Activated CD8-positive, alpha-beta memory T cell treated with anti-CD3 and anti-CD28 coated beads for 48 hours (primary cell): ENCODE data around the gene MSI2.

Source experiments
- DNase-seq, 3 experiments: peaks; one replicate each; pipeline ENCODE4 v3.0.0-alpha.2; 2020; ENCODE audit warnings: low read depth in 2 of 3, low spot score in 2 of 3

The MSI2 gene

DNA sequence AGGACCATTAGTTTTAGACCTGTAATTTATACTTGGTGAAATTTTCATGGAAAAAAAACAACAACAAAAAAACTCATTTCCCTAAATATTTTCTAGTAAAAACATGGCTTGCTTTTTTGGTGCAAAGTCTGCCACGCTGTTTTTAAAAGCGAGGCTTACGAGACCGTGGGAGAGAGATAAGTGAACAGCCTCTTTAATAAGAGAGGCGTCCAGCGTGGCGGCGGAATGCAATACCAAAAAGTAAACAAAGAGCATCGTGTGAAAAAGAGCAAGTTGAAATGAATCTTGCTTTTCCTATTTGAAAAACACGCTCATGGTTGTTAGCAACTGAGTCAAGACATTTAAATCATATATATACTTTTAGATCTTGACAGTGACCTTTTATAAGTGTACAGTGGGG, 10.5 kb upstream of the MSI2 start:
- no peak for DNase-seq

GRCh38 chr17:57246257-57246656, 10.1 kb upstream of the MSI2 start:
- no peak for DNase-seq

GRCh38 chr17:57247261-57247660, 9.1 kb upstream of the MSI2 start:
- no peak for DNase-seq

DNA sequence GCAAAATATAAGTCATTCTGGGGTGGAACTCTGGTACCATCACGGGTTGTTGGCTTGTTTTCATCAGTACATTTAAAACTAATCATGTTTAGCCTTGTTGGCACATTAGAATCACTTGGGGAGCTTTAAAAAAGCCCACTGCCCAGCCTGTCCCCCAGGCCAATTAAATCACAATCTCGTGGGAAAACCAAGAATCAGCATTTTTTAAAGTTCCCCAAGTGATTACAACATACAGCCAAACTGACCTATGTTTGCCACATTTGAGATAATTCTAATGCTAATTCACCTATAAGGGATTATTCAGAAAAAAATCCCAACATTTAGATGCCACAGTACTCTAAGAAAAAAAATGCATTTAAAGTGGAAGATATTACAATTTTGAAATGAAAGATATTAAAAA, 8.4 kb upstream of the MSI2 start:
- DNase-seq, result no peak

DNA sequence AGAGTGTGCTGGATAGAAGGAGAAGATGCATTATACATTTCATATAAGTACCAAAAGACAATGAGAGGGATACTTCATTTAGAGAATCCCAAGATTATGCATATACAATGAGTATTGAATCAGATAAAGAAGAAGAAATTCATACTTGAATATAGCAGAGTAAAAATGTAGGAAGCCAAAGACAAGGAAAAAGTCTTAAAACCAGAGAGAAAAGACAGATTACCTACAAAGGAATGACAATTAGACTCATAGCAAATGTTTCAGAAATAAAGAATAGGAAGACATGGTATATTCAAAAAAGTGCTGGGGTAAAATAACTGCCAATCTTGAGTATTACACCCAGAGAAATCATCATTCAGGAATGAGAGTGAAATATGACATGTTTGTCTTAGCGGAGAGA, 6.8 kb upstream of the MSI2 start:
- no peak for DNase-seq

GRCh38 chr17:57251211-57251787, 5.0 kb upstream of the MSI2 start:
- DNase-seq, result no peak

DNA sequence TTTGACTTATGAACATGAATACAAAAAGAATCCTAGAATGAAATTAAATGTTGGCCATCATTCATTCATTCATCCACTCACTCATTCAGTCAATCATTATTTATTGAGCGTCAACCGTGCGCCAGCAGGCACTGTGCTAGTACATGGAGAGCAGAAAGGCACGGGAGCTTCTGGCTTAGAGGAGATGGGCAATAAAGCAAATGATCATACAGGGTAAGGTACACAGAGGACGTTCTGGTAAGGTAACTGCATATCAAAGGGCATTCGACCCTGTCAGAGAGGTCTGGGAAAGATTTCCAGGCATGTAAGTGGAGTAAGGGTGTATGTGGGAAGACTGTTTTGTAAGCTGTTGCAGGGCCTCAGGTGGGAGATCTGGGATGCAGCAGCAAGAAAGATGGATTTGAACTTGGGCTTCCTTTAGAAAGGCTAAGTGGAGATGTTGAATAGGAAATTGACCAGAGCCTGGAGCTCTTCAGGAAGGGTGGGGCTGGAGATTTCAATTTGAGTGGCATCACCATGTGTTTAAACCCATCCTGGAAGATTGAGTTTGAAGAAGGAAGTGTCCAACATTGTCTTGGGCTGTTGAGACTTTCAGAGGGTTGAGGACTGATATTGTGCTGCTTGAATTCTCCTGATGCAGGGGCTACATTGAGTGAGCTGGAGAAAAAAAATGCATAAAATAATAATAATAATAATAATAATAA, 2.8 kb upstream of the MSI2 start:
- no peak for DNase-seq

DNA sequence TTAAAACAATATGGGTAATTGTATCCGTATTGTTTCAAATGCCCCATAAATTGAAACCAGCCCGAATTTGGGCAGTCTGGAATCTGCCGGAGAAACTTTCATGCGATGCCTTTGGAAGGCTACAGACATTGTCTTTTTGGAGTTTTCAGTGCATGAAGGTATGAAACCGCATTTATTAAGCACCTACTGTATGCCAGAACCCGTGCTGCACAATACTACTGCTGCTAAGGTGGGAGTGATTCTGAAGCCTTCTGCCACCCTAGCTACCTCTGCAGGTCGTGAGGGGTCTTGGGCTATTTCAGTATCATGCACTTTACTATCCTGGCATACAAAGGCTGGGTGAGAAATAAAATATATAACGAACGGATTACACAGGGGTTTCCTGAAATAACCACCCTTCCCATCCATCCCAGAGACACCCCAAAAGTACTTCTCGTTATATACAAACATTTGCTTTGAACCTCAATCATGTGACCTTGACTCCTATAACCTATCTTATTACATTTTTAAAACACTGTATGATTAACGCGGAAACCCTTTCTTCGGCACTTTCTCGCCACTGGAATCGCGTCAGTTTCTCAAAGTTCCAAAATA, 1.0 kb upstream of the MSI2 start:
- DNase-seq, result no peak

DNA sequence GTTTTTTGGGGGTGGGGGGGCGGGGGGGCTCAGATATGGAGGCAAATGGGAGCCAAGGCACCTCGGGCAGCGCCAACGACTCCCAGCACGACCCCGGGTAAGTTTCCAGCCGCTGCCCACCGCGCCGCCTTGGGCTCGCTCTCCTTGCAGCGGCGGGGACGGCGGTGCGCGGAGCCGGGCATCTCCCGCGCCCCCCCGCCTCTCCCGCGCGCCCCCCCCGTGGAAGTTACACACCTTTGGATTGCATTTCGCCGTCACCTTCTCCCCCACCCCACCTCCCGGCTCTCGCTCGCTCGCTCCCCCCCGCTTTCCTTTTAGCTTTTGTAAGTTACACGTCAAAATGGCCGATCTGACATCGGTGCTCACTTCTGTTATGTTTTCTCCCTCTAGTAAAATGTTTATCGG, 387 bp downstream of the MSI2 start:
- no peak for DNase-seq

GRCh38 chr17:57257195-57257894, 1.0 kb downstream of the MSI2 start:
- no peak for DNase-seq

- DNase-seq, result no peak
Measured at GRCh38 chr17:57257895-57258851, 1.9 kb downstream of the MSI2 start.

GRCh38 chr17:57259306-57259705, 3.0 kb downstream of the MSI2 start:
- DNase-seq, result no peak

GRCh38 chr17:57259817-57260216, 3.5 kb downstream of the MSI2 start:
- DNase-seq, result no peak

DNA sequence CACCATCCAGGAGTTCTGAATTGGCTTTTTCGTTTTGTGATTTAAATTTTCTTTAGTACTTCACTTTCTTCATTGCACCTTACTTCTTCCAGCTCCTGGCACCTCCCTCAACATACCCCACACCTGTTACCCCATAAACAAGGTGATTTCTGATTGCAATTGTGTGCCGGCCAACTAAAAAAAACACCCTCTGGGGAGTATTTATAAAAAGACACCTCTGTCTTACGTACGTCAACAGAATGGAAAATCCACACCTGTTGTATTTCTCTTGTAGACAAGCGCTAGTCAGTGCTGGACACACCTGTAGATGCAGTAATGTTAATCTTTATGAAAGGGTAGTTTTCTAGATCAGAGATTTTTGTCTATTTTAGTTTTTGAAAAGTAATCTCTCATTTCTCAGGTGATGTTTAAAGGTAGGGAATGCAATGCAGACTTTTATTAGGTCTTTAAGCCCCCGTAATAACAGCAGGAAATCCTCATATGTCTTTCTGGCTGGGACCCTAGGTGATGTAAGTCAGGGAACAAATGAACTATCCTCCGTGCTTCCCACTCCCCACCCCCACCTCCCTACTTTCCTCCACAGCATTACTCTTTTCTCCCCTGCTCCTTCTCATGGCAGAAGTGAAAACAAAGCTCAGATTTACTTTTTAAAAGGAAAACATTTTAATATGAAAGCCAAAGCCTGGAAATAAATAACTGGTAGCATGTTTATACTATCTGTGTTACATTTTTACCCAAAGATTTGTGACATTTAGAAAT, 4.2 kb downstream of the MSI2 start:
- DNase-seq, result no peak

- no peak for DNase-seq
Measured at GRCh38 chr17:57261084-57261461, 4.8 kb downstream of the MSI2 start.

DNA sequence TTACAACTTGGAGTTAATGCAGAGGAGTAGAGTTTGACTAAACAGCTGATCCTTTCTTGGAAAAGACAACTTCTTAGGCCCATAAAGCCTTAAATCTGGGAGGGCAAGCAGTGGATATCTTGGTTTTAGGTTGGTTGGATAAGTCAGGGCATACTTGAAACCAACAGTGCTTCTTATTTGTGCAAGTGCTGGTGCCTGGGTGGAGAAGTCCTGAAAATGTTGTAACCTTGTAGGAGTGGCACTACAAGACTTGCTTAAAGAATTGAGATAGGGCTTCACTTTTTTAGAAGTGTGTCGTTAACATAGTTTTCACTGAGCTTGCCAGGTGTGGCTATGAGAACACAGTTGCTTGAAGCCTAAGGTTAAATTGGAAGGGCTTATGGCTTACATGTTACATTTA, 6.2 kb downstream of the MSI2 start:
- DNase-seq, result no peak

DNA sequence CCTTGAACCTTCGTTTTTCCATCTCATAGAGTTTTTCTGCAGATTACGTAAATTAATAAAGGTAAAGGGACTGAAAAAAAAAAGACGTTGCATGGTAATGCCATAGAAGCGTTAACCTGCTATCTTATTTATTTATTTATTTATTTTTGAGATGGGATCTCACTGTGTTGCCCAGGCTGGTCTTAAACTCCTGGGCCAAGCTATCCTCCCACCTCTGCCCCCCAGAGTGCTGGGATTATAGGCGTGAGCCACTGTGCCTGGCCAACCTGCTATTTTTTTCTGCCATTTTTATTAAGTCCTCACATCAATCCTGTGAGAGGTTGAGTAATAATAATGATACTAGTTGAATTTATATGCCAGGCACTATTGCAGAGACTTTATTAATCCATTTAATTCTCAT, 7.9 kb downstream of the MSI2 start:
- no peak for DNase-seq

GRCh38 chr17:57264776-57265175, 8.5 kb downstream of the MSI2 start:
- no peak for DNase-seq

DNA sequence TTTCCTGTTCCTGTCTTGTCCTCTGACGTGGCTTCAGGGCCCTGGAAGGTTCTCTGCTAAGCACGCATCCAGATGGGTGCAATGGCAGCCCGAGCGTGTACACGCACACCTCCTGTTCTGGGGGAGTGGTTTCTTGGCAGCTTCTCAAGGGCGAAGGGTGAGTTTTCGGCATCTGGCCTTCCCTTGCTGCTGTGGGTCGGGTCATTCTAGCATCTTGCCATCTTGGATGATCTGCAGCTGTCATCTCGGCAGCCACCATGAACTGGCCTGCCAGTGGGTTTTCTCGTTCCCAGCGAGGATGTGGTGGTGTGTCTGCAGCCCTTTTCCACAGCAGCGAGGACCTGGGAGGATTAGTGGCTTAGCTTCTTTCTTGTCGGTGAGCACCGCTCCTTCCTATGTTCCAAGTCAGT, 10.6 kb downstream of the MSI2 start:
- no peak for DNase-seq

- DNase-seq, result no peak
Measured at GRCh38 chr17:57268181-57268580, 11.9 kb downstream of the MSI2 start.
